OCI-M2 (cell line): Measurements from ENCODE around the gene IQCK.
"Not testable (repeated sequence)": the region's sequence is repeated elsewhere in the genome, so short reads cannot be mapped to it uniquely, and the experiment has no call there.

Experiments
- DNase-seq: peaks from one replicate; lab custom pipeline; 2025; ENCODE audit not compliant: unreplicated experiment; lab: John Stamatoyannopoulos, UW

Gene IQCK

DNA sequence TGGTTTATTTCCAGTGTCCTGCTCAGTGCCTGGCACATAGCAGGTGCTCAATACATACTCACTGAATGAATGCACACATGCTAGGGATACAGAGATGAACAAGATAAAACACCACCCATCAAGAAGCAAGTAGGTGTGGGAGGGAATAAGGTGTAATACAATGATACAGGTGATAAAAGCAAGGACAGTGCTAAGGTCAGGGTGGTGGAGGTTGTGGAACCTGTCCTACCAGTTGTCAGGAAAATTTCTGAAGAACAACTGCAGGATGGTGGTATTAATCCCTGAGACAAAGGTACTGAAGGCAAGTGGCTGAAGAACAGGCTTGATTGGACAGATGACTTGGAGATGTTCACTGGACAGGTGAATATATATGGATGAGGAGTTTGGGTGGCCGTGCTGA lies 1.9 kb upstream of the IQCK start:
- DNase-seq = no peak

DNA sequence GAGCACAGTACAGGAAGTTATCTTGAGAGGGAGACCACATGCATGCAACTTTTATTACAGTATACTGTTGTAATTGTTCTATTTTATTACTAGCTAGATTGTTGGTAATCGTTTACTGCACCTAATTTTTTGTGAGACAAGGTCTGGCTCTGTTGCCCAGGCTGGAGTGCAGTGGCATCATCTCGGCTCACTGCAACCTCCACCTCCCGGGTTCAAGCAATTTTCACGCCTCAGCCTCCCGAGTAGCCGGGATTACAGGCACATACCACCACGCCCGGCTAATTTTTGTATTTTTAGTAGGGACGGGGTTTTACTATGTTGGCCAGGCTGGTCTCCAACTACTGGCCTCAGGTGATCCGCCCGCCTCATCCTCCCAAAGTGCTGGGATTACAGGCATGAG lies 1.3 kb upstream of the IQCK start:
- DNase-seq = not testable (repeated sequence)

DNA sequence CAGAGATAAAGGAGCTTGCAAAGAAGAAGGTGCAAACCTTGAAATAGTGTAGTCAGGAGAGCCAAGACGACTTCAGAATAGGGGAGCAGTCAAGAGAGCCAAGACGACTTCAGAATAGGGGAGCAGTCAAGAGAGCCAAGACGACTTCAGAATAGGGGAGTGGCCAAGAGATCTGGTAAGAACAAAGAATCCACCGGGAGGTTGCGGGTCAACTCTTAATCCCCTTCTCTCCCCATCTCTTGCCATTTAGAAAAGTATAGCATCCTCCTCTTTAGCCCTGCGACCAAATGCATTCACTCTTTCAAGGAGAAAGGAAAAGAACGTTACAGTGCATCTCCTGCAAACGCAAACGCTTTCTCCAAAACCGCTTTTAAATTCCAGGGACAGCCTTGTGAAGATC lies 757 bp upstream of the IQCK start:
- no peak for DNase-seq

DNA sequence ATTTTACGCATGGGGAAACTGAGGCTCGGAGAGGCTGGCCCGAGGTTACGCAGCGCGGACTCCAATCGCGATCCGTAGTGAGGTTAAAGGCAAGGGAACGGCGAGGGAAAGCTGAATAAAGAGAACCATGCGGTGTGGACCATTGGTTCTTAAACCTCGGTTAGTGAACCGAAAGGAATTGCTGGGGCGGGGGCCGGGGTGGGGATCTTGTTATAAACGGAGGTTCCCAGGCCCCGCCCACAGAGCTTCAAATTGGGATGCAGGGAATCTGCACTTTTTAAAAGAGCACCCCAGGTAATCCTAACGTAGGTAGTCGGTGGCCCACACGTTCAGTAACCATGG lies 524 bp downstream of the IQCK start:
- DNase-seq = no peak

DNA sequence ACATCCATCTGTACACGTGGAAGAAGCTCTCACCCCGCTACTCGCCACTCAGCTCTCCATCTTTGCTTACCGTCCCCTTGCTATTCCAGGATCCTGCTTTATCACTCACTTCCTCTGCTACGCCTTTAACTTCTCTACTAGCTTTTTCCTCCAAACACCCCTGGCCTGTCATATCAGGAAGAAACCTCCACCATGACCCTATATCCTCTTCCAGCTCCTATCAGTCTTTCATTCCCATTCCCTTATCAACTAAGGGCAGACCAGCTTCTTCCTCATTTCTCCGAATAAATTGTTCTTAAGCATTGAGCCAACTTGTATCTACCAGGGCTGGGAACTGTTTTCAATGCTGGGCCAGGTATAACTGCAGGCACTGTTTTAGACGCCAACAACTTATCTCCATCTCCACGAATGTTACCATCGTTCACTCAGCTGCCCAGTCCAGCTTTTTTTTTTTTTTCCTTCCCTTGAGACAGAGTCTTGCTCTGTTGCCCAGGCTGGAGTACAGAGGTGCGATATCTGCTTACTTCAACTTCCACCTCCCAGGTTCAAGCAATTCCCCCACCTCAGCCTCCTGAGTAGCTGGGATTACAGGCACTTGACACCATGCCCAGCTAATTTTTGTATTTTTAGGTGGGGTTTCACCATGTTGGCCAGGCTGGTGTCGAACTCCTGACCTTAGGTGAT lies 4.3 kb downstream of the IQCK start:
- no peak for DNase-seq

DNA sequence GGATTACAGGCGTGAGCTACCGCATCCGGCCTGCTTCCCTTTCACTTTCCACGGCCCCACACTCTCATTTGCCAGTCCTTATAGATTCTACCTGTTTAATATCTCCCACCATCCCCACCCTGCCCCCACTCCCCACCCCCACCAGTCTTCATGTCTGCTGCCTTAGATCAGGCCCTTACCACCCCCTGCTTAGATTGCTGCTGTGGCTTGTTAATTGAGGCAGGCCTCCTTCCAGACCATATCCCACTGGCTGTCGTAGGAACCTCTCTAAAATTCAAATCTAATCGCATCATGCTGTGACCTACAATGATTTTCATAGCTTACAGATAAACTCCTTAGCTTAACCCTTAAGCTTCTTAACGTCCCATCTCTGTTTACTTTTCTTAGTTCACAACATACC lies 4.9 kb downstream of the IQCK start:
- no peak for DNase-seq

DNA sequence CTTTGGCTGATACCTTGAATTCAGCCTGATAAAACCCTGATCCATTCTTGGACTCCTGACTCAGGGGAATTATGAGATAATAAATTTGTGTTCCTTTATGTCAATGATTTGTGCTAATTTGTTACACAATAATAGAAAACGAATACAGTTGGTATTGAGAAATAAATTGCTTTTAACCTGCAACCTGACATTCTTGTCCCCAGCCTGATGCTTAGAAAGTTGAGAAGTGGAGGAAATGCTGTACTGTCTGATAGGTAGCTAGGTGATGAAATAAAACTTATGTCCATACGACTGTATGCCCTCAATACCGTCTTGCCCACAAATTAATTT lies 10.5 kb downstream of the IQCK start:
- DNase-seq = no peak

DNA sequence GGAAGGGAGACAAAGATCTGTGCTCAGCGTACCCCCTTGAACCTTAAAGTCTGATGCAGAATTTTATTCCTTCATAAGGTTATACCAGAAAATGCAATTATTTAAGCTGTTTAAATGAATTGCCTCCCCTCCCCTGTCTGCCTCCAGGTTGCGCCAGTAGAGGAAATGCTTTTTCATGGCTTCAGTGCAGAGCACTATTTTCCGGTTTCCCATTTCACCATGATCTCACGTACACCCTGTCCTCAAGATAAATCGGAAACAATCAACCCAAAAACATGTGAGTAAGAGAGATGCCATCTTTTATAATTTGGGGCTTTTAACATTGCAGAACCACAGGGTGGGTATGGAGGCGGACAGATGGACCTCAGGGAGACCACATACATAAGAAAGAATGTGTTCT lies 15.5 kb downstream of the IQCK start:
- no peak for DNase-seq

DNA sequence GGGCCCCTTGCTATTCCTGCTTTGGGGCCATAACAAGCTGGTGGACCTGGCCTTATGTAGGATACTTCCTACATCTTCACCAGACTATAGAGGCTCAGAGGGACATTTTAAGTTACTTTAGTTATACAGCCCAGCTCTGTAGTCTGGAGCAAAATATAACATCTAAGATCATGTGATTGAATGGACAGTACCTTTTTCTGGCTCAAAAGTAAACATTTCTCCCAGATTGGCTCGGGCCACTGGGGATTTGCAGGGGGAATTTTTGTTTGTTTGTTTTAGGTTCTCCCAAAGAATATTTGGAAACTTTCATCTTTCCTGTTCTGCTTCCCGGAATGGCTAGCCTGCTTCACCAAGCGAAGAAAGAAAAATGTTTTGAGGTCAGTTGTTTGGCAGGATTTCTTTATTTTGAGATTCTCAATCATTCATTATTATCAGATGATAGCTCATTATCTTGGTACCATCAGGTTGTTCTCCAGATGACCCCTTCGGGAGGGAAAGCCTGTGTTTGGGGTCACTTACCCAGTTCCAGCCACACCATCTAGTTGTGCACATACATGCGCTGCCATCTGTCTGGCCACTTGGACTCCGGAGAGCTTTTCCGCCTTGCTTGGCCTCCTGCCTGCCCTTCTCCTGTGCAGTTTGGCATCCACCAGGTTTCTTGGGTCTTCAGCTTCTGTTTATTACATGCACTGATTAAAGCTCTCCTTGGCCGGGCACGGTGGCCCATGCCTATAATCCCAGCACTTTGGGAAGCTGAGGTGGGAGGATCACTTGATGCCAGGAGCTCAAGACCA lies 17.2 kb downstream of the IQCK start:
- DNase-seq = no peak

DNA sequence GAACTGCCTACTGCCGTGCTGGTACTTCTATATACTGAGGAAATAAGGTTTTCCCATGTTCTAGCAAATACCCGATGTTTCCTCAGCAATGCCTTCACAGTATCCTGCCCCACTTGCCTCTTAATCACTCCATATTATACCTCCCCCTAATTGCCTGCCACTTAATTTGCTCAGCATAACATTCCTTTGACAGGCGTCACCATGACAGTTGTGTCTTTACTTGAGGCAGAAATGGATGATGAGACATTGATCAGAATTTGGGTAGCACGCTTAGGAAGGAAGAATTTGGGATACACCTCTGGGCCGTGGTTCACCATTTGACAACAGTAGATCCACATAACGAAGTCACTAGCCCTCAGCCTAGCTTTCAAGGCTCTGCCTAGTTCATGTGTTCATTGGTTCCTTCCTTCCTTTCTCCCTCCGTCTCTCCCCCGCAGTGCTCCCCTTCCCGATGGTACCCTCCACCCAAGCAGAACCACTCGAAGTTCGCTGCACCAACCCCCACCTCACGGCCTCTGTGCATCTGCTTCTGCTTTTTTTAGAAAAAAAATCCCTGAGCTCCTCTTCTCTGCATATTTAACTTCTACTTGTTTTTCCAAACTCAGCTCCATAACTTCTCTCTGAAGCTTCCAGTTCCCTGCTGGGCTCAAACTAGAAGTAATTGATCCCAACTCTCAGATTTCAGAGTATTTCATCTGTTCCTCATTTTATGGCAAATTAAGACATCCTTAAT lies 19.4 kb downstream of the IQCK start:
- no peak for DNase-seq

DNA sequence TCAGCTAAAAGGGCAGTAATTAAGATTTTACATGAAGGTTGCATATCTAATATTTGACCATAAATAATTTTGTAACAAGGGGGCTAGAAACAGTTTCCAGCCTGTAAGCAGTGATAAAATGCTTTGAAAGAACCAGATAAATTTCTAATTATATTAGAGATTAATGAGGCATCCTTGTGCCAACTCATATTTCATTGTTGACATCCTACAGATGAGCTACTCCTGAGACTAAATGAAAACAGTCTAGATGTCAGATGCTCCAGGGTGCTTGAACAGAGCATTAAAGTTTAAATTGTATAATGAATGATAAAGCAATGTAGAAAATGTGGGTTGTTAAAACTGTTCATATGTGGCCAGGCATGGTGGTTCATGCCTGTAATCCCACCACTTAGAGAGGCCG lies 23.3 kb downstream of the IQCK start:
- DNase-seq = no peak

DNA sequence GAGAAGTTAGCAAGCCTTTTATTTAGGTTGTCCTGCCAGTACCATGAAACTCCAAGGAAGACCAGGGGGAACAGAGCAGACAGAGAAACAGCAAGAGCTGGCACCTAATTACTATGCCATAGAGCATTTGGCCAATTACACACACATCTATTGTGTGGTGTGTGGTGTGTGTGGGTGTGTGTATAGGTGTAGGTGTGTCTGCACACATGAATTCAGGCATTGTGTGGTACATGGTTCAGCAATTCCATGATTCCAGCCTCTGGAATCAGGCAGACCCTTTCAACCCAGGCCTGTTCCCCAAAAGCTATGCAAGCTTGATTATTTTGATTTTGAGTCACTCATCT lies 25.7 kb downstream of the IQCK start:
- no peak for DNase-seq

DNA sequence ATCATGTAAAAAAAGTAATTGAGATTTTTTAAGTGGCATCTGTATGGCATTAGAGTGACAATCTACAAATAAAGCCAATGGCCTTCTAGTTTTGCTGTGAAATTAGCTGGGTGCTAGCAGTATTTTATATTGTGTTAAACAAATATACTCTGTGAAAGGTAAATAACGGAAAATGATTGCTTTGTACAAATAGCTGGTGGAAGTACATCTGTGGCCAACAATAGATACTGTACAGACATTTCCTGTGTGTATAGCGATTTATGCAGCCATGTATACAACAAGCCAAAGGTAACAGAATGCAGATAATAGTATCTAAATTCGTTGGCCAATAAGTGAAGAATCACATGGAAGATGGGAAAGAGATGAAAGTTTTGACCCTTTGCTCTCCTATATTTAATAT lies 26.6 kb downstream of the IQCK start:
- no peak for DNase-seq

DNA sequence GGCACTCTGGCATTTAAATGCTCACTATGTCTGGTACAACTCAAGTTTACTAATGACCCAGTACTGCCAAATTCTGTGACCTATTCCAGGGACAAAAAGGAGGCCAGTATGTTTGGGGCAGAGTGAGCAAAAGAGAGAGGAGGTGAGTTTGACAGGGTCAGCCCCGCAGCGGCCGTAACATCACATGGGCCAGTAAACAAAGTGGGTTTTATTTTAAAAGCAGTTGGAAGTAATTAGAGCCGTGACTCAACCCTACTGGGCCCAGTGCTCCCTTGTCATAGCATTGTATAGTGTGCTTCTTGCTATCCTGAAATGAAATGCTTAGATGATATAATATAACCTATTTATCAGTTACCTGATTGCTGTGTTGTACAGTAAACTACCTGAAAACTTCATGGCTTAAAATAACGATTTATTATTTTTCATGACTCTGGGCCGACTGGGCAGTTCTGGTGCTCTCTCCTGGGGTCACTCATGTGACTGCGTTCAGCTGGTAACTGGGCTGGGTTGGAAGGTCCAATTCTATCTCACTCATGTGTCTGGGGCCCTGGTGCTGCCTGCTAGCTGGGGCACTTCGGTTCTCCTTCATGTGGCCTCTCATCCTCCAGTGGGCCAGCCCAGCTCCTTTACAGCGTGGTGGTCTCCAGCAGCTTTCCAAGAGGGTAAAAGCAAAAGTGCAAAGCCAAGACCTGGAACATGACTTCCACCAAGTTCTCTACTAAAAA lies 27.4 kb downstream of the IQCK start:
- DNase-seq = no peak

DNA sequence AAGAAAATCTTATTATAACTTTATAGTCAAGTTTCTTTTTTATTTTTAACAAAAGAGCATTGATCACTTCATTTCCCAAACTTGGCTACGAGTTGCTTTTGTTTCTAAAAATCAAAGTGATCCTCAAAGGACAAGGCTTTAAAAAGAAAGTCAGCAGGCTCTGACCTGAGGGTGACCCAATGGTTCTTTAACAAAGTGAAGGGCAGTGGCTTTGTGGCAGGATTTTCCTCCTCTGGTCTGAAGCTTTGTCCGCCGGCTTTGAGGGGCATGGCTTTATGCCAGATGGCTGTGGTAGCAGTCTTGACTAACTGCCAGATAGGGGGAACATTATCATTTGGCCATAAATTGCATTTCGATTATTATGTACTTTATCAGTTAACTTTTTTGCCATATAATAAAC lies 28.5 kb downstream of the IQCK start:
- DNase-seq = no peak

DNA sequence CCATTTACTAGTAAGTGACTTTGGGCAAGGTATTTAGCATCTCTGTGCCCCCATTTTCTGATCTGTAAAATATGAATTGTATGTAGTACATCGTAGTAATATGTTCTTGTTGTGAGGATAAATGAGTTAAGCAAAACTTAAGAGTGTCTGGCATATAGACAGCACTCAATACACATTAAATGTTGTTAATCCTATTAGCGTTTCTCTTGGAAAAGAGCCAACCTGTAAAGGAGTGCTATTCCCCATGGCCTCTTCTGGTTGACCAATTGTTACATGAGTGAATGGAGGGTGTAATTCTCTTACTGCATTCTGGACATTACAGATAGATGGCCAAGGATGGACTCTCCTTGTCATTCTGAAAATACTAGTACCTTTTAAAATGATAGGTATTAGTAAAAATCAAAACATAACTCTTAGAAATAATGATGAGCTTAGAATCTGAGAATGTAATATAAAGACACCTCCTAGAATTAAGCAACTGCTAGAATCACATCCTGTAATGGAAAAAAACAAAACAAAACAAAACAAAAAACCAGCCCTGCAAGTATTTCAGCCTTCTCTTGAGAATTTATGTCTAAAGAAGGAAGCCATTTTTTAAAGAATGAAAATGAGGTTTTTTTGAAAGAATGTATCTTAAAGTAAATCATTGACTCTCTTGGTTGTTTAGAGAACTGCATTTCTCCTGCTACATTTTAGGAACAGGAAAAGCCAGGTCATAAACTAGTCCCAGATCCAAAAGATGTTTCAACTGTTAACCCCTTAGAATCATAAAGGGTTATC lies 30.5 kb downstream of the IQCK start:
- DNase-seq = no peak

DNA sequence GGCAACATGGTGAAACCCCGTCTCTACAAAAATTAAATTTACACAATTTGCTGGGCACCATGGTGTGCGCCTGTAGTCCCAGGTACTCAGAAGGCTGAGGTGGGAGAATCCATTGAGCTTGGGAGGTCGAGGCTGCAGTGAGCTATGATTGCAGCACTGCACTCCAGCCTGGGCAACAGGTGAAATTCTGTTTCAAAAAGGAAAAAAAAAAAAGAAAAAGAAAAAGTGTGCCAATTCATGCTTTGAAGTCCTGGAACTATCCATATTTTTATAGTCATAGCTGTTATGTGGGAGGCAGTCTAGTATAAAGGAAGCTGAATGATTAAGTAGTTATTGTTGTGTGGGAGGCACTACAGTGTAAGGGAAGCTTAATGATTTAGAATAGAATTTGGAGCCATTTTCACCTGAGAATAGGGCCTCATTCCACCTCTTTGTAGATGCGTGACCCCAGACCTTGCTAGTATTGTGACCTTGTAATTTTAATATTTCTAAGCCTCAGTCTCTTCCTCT lies 31.6 kb downstream of the IQCK start:
- no peak for DNase-seq

DNA sequence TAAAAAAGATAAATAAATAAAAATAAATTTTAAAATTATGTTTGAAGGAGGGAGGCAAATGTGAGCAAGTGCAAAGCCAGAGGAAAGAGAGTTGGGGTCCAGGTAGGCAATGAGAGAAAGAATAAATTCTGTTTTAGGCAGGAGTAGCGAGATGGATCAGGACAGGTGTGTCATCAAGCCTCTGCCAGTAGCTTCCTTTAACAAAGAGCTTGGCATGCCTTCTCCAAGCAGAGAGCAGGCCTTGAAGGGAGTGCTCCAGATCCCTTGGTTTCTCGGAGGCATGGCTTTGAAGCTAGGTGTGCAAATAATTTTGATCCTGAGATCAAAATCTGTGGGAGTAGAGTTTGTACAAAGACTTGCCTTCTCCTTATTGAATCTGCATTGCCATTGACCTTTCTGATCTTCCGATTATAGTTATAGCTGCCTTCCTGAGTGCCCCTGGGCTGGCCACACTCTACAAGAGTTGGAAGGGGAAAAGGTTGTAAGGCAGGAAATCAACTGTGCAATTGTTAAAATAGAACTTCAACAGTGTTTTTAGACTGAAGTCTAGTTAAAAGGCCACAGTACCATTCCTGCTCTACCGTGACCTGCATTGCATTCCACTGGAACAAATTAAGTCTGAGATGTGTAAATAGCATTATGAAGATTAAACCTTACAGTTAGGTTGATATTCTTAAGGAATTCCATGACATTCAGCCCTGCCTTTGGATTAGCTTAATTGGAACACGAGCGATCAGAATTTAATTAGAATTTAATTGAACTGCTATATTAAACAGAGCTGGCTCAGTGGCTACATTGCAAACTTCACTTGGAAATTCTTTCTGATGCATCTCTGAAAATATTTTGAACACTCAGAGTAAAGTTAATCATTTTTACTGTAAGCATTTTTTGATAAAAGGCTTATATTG lies 33.7 kb downstream of the IQCK start:
- no peak for DNase-seq

DNA sequence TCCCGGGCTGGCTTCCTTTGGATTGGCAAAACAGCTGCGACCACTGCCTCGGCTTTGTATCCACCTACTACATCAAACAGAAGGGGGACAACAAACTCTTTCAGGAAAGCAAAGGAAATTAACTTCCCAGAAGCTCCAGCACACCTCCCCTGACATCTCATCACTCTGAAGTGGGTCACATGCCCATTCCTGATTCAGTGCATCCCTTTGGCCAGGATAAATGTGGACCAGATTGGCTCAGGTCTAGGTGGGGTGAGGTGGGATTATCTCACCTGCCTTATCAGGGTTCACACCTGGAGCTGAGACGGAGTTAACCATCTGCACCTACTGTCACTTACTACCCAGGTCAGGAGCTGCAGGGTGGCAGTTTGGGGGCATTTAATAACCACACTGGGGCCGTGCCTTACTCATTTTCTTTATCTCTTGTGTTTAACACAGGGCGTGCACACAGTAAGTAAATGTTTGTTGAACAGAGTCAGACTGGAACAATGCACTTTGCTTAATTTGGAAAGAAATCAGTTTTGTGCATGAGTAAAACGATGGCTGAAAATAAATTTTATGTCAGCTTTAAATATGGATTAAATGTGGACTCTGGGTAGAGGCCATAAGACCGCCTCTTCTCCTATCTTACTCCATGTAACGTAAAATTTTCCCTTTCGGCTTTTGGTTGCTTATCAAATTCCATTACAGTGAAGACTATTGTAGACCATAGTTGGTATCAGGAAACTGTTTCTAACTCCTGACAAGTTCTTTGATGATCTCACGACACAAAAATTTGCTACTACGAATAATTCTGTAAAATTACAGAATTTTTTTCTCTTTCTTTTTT lies 36.0 kb downstream of the IQCK start:
- DNase-seq = no peak
